GM12878 (cell line): ENCODE measurements around the gene CFAP65. TPM values are rescaled to one million over a fixed set of nuclear protein-coding genes. Genes with fewer than 3 reads are reported as not detected.

ENCODE experiments used
- BACH1 ChIP-seq: fragments of 450-650 bp; IDR thresholded peaks from 2 replicates; pipeline ENCODE4 v1.6.1; 2017; ENCODE audit warnings: mild to moderate bottlenecking, borderline replicate concordance
- CBFB ChIP-seq: IDR thresholded peaks from 2 replicates; pipeline ENCODE4 v1.6.1; 2016; ENCODE audit warnings: antibody characterized with exemption, low read depth
- NRF1 ChIP-seq: conservative IDR thresholded peaks from 2 replicates; pipeline ENCODE4 v1.6.1; 2011; ENCODE audit warnings: mild to moderate bottlenecking, low read depth, low read length, improper control_type of control experiment
- REST ChIP-seq: IDR thresholded peaks from 2 replicates; pipeline ENCODE4 v1.6.1; 2012; ENCODE audit warnings: mild to moderate bottlenecking, low read depth, low read length
- YBX1 ChIP-seq: fragments of 450-650 bp; IDR thresholded peaks from 2 replicates; pipeline ENCODE4 v1.6.1; 2016; ENCODE audit warnings: antibody characterized with exemption
- ZBTB4 ChIP-seq: fragments of 450-650 bp; formaldehyde crosslinking; IDR thresholded peaks from 2 replicates; pipeline ENCODE4 v1.4.0; 2022; ENCODE audit warnings: mild to moderate bottlenecking, moderate library complexity
- ZNF217 ChIP-seq: fragments of 450-650 bp; IDR thresholded peaks from 2 replicates; pipeline ENCODE4 v1.6.1; 2017; ENCODE audit warnings: antibody characterized with exemption, mild to moderate bottlenecking
- polyA plus RNA-seq, 11 experiments: library from polyadenylated mRNA; depleted of rRNA in 4 of 11; unstranded in 6 of 11; stranded (reverse) in 5 of 11; fragments of >200 nt; fragmentation: Nextera tagmentation in 4 of 11; fragmentation: Illumina TruSeq in 1 of 11; extraction: Ambion mirVana in 4 of 11; extraction: Trizol in 1 of 11; gene quantifications; 1 replicate in 1 of 11; 2 replicates in 10 of 11; pipeline versions ENCODE4 v1.2.1 to v1.2.3, GENCODE V29; 2011 to 2016; ENCODE audit warnings: inconsistent platforms in 2 of 11, missing spikeins in 2 of 11, low read depth in 1 of 11
- total RNA-seq, 4 experiments: library from RNA; depleted of rRNA in 3 of 4; stranded (reverse); fragments of >200 nt in 3 of 4; fragmentation: Illumina TruSeq in 1 of 4; extraction: Trizol in 1 of 4; gene quantifications; 2 replicates each; pipeline versions ENCODE4 v1.2.1 to v1.2.3, GENCODE V29; 2013 to 2021

CFAP65 gene
- total and polyA plus RNA-seq, 10 of the 15 experiments (the other 5 are each of a cell fraction or from before 2014, with no cell fraction given), result not detected

- TF ChIP-seq ZBTB4 (CRISPR knock-in tag), result no peak
- TF ChIP-seq REST, result no peak
- TF ChIP-seq YBX1, result no peak
- TF ChIP-seq ZNF217, result no peak
- no peak for TF ChIP-seq CBFB
- no peak for TF ChIP-seq BACH1
- no peak for TF ChIP-seq NRF1
- TF ChIP-seq, all 136 proteins: peak for 0
Measured at GRCh38 chr2:219028996-219029828, 12.1 kb downstream of the CFAP65 start (continued).
